Ovary (tissue), 3 donors: ENCODE data around the gene CCL2.

Experiments used
- CTCF ChIP-seq, 3 donors: fragments of 450-650 bp in 2 of 3; fragments of 200-600 bp in 1 of 3; IDR thresholded peaks; one replicate each; pipeline versions ENCODE4 v1.5.1 to v1.8.0; 2016 to 2022; ENCODE audit warnings: antibody characterized with exemption in 3 of 3, mild to moderate bottlenecking in 1 of 3
- EP300 ChIP-seq: sonication (generic); formaldehyde crosslinking; IDR thresholded peaks from one replicate; pipeline ENCODE4 v1.6.1; 2017; ENCODE audit warnings: antibody characterized with exemption
- POLR2A ChIP-seq: fragments of 450-650 bp; IDR thresholded peaks from one replicate; pipeline ENCODE4 v1.6.1; 2017; ENCODE audit warnings: antibody characterized with exemption, mild to moderate bottlenecking, moderate library complexity
- donor health status: DM: no; HTN: no; CAD: no.

- TF ChIP-seq CTCF (IDR thresholded peaks at IDR 0.05): no peak
- no peak for TF ChIP-seq POLR2A
- TF ChIP-seq EP300: no peak
Measured at GRCh38 chr17:34305061-34305460, 50.0 kb downstream of the CCL2 start.
